Peyer's patch (tissue), 4 donors: ENCODE data around the gene GRIP1.

Source experiments
- CTCF ChIP-seq, 6 experiments: fragments of 450-650 bp in 4 of 6; fragments of 200-600 bp in 2 of 6; sonication (generic) in 1 of 6; IDR thresholded peaks; one replicate each; pipeline ENCODE4 v1.5.1; 2017 to 2019; ENCODE audit warnings: antibody characterized with exemption in 6 of 6, mild to moderate bottlenecking in 3 of 6, moderate library complexity in 1 of 6
- POLR2A ChIP-seq, 2 donors: fragments of 450-650 bp; IDR thresholded peaks; one replicate each; pipeline ENCODE4 v1.5.1; 2017; ENCODE audit warnings: antibody characterized with exemption in 2 of 2, mild to moderate bottlenecking in 2 of 2, moderate library complexity in 2 of 2

- TF ChIP-seq POLR2A (IDR thresholded peaks at IDR 0.05) (no peak), CTCF (IDR thresholded peaks at IDR 0.05) (no peak)
Observed at GRCh38 chr12:66679461-66680084, 697 bp upstream of the GRIP1 start.
